H9 (cell line): ENCODE data around the gene CHL1. TPM values are rescaled to one million over a fixed set of nuclear protein-coding genes. Genes with fewer than 3 reads are reported as not detected.

Experiments
- DNase-seq: peaks from one replicate; pipeline ENCODE4 v3.0.0-alpha.2; 2017
- H2AFZ ChIP-seq: one replicate; pipeline ENCODE4 v1.6.1; 2013; ENCODE audit warnings: mild to moderate bottlenecking, low read length, control low read depth, moderate library complexity
- H2AK5ac ChIP-seq: 2 replicates; pipeline ENCODE4 v1.6.1; 2013; ENCODE audit warnings: low read length, control low read depth, mixed read lengths; ENCODE audit not compliant: insufficient read length
- H2BK120ac ChIP-seq: one replicate; pipeline ENCODE4 v1.6.1; 2013; ENCODE audit warnings: low read depth, mild to moderate bottlenecking, low read length, control low read depth, inconsistent platforms; ENCODE audit not compliant: poor library complexity, severe bottlenecking
- H2BK12ac ChIP-seq: 2 replicates; pipeline ENCODE4 v1.6.1; 2013; ENCODE audit warnings: low read length, control low read depth, mixed read lengths, low read depth; ENCODE audit not compliant: insufficient read length
- H2BK15ac ChIP-seq: 2 replicates; pipeline ENCODE4 v1.6.1; 2013; ENCODE audit warnings: low read depth, low read length, control low read depth
- H2BK20ac ChIP-seq: one replicate; pipeline ENCODE4 v1.6.1; 2013; ENCODE audit warnings: low read depth, mild to moderate bottlenecking, low read length, control low read depth, inconsistent platforms; ENCODE audit not compliant: poor library complexity, severe bottlenecking
- H2BK5ac ChIP-seq: 2 replicates; pipeline ENCODE4 v1.6.1; 2013; ENCODE audit warnings: low read length, control low read depth, mixed read lengths; ENCODE audit not compliant: insufficient read length
- H3K14ac ChIP-seq: 2 replicates; pipeline ENCODE4 v1.6.1; 2013; ENCODE audit warnings: low read length, control low read depth; ENCODE audit not compliant: insufficient read depth
- H3K18ac ChIP-seq: 2 replicates; pipeline ENCODE4 v1.6.1; 2013; ENCODE audit warnings: low read depth, mild to moderate bottlenecking, mixed read lengths, low read length, control low read depth; ENCODE audit not compliant: insufficient read length
- H3K23ac ChIP-seq: 2 replicates; pipeline ENCODE4 v1.6.1; 2013; ENCODE audit warnings: low read length, control low read depth, mixed read lengths, low read depth; ENCODE audit not compliant: insufficient read length
- H3K23me2 ChIP-seq: 2 replicates; pipeline ENCODE4 v1.6.1; 2013; ENCODE audit warnings: low read depth, mild to moderate bottlenecking, mixed read lengths, low read length, control low read depth; ENCODE audit not compliant: insufficient read length, poor library complexity, severe bottlenecking
- H3K27ac ChIP-seq: 2 replicates; pipeline ENCODE4 v1.5.1; 2013; ENCODE audit warnings: low read length, control low read depth, mixed read lengths, low read depth; ENCODE audit not compliant: insufficient read length
- H3K27me3 ChIP-seq: 2 replicates; pipeline ENCODE4 v1.6.1; 2013; ENCODE audit warnings: low read length, control low read depth, inconsistent platforms; ENCODE audit not compliant: insufficient read depth
- H3K4ac ChIP-seq: 2 replicates; pipeline ENCODE4 v1.6.1; 2013; ENCODE audit warnings: low read depth, mild to moderate bottlenecking, control low read depth, inconsistent platforms, low read length, moderate library complexity
- H3K4me1 ChIP-seq: 2 replicates; pipeline ENCODE4 v1.6.1; 2013; ENCODE audit warnings: low read length, control low read depth, inconsistent platforms; ENCODE audit not compliant: insufficient read depth
- H3K4me2 ChIP-seq: 2 replicates; pipeline ENCODE4 v1.6.1; 2013; ENCODE audit warnings: low read length, control low read depth, mixed read lengths; ENCODE audit not compliant: insufficient read length, insufficient read depth
- H3K56ac ChIP-seq: 2 replicates; pipeline ENCODE4 v1.6.1; 2013; ENCODE audit warnings: low read depth, mild to moderate bottlenecking, mixed read lengths, low read length, control low read depth; ENCODE audit not compliant: insufficient read length
- H3K79me1 ChIP-seq: 2 replicates; pipeline ENCODE4 v1.6.1; 2013; ENCODE audit warnings: low read depth, mild to moderate bottlenecking, moderate library complexity, low read length, control low read depth, inconsistent platforms; ENCODE audit not compliant: insufficient read depth, poor library complexity, severe bottlenecking
- H3K79me2 ChIP-seq: 2 replicates; pipeline ENCODE4 v1.6.1; 2013; ENCODE audit warnings: low read length, control low read depth, inconsistent platforms; ENCODE audit not compliant: insufficient read depth
- H3K9ac ChIP-seq: 2 replicates; pipeline ENCODE4 v1.6.1; 2013; ENCODE audit warnings: low read length, control low read depth, mixed read lengths; ENCODE audit not compliant: insufficient read length; ENCODE audit errors: extremely low read depth
- H3K9me3 ChIP-seq: one replicate; pipeline ENCODE4 v1.6.1; 2013; ENCODE audit warnings: low read depth, low read length, inconsistent platforms; ENCODE audit not compliant: control insufficient read depth
- H3T11ph ChIP-seq: one replicate; pipeline ENCODE4 v1.6.1; 2013; ENCODE audit warnings: mild to moderate bottlenecking, low read length, control low read depth, inconsistent platforms
- H4K20me1 ChIP-seq: one replicate; pipeline ENCODE4 v1.6.1; 2013; ENCODE audit not compliant: control insufficient read depth, insufficient read length, insufficient read depth
- H4K5ac ChIP-seq: 2 replicates; pipeline ENCODE4 v1.6.1; 2013; ENCODE audit warnings: low read depth, mild to moderate bottlenecking, mixed read lengths, low read length, control low read depth; ENCODE audit not compliant: insufficient read length
- H4K8ac ChIP-seq: replicated peaks from 2 replicates; pipeline ENCODE4 v1.6.1; 2013; ENCODE audit warnings: low read length, control low read depth, mixed read lengths, low read depth; ENCODE audit not compliant: insufficient read length
- H4K91ac ChIP-seq: 2 replicates; pipeline ENCODE4 v1.6.1; 2013; ENCODE audit warnings: low read depth, mild to moderate bottlenecking, moderate library complexity, mixed read lengths, low read length, control low read depth; ENCODE audit not compliant: insufficient read length
- H3K27ac Mint-ChIP-seq, 3 experiments: 2 replicates in 2 of 3; 3 replicates in 1 of 3; pipeline ENCODE4 v1.8.0; 2020 to 2021; ENCODE audit warnings: mixed read lengths in 3 of 3, mild to moderate bottlenecking in 1 of 3, moderate library complexity in 1 of 3
- H3K27me3 Mint-ChIP-seq: 2 replicates; pipeline ENCODE4 v1.8.0; 2021; ENCODE audit warnings: low read depth, mild to moderate bottlenecking, moderate library complexity, mixed read lengths
- H3K36me3 Mint-ChIP-seq, 3 experiments: 2 replicates in 2 of 3; 3 replicates in 1 of 3; pipeline ENCODE4 v1.8.0; 2020 to 2021; ENCODE audit warnings: low read depth in 3 of 3, mixed read lengths in 3 of 3; ENCODE audit not compliant: insufficient read depth in 1 of 3
- H3K4me1 Mint-ChIP-seq, 2 experiments: 2 replicates each; pipeline ENCODE4 v1.8.0; 2020; ENCODE audit warnings: mixed read lengths in 2 of 2
- H3K4me3 Mint-ChIP-seq, 2 experiments: 2 replicates in 1 of 2; 3 replicates in 1 of 2; pipeline ENCODE4 v1.8.0; 2020 to 2021; ENCODE audit warnings: mild to moderate bottlenecking in 2 of 2, mixed read lengths in 2 of 2, moderate library complexity in 1 of 2
- H3K9me3 Mint-ChIP-seq, 2 experiments: 2 replicates in 1 of 2; 3 replicates in 1 of 2; pipeline ENCODE4 v1.8.0; 2020; ENCODE audit warnings: mild to moderate bottlenecking in 2 of 2, mixed read lengths in 2 of 2, moderate library complexity in 1 of 2
- total RNA-seq: library from RNA; stranded (reverse); gene quantifications from 2 replicates; pipeline ENCODE4 v1.2.1, GENCODE V29; 2021
- TF ChIP-seq, protein P1 (sequence below): fragments of 200-600 bp; sonication (generic); conservative IDR thresholded peaks from 3 replicates; pipeline ENCODE4 v1.8.0; 2021; ENCODE audit warnings: antibody characterized with exemption, mild to moderate bottlenecking

The CHL1 gene
- total RNA-seq, 1 experiment from 2014 or later, result not detected

DNA sequence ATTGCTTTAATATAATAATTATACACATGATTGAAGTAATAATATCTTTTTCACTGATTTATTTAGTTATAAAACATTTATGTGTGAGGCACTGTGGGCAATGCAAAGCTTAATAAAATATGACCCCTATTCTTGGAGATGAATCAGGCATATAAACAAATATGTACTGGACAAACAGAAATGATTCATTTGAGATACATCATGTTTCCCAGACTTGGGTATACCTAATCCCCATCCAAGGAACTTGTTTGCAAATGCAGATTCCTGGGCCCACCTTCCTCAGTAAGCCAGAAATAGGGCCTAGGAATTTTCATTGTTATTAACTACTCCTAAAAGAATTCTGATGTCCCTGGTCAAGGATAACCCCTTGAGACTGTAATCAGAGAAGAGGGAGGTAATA lies 184.2 kb downstream of the CHL1 start:
- H2BK120ac ChIP-seq, result no peak overlapping the region
- no peak overlapping the region for H2BK12ac ChIP-seq
- no peak overlapping the region for H3K27ac ChIP-seq
- no peak overlapping the region for H2BK20ac ChIP-seq
- no peak overlapping the region for H3K18ac ChIP-seq
- H3K79me2 ChIP-seq, result no peaks in the 10 kb centered on the region
- no peaks in the 10 kb centered on the region for H3K9me3 ChIP-seq
- H2AK5ac ChIP-seq, result no peak overlapping the region
- H2BK5ac ChIP-seq, result no peak overlapping the region
- DNase-seq, result no peak
- TF ChIP-seq, protein P1, sequence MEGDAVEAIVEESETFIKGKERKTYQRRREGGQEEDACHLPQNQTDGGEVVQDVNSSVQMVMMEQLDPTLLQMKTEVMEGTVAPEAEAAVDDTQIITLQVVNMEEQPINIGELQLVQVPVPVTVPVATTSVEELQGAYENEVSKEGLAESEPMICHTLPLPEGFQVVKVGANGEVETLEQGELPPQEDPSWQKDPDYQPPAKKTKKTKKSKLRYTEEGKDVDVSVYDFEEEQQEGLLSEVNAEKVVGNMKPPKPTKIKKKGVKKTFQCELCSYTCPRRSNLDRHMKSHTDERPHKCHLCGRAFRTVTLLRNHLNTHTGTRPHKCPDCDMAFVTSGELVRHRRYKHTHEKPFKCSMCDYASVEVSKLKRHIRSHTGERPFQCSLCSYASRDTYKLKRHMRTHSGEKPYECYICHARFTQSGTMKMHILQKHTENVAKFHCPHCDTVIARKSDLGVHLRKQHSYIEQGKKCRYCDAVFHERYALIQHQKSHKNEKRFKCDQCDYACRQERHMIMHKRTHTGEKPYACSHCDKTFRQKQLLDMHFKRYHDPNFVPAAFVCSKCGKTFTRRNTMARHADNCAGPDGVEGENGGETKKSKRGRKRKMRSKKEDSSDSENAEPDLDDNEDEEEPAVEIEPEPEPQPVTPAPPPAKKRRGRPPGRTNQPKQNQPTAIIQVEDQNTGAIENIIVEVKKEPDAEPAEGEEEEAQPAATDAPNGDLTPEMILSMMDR, result no peak
- H3K27me3 Mint-ChIP-seq, result peaks cover 5% of the 10 kb centered on the region
- H3K4me1 Mint-ChIP-seq, result 0 out of 4 replicates have a peak, but pooled peaks cover 0 to 3% of the 10 kb centered on the region in 2 experiments
- H3K9ac ChIP-seq, result no peak overlapping the region
- no peaks in the 10 kb centered on the region for H3K27me3 ChIP-seq
- no peaks in the 10 kb centered on the region for H3K9me3 Mint-ChIP-seq
- no peak overlapping the region for H3K4ac ChIP-seq
- H3T11ph ChIP-seq, result no peak overlapping the region
- H3K14ac ChIP-seq, result no peak overlapping the region
- H4K5ac ChIP-seq, result no peak overlapping the region
- H4K8ac ChIP-seq, result no peak overlapping the region
- H3K56ac ChIP-seq, result no peak overlapping the region
- no peak overlapping the region for H3K23ac ChIP-seq
- H3K4me3 Mint-ChIP-seq, result no peak overlapping the region
- H3K4me2 ChIP-seq, result no peak overlapping the region
- H3K36me3 Mint-ChIP-seq, result no peaks in the 10 kb centered on the region
- H2AFZ ChIP-seq, result no peak overlapping the region
- H2BK15ac ChIP-seq, result no peak overlapping the region
- H3K23me2 ChIP-seq, result no peaks in the 10 kb centered on the region
- no peak overlapping the region for H4K91ac ChIP-seq
- no peak overlapping the region for H3K27ac Mint-ChIP-seq
- H3K4me1 ChIP-seq, result no peaks in the 10 kb centered on the region
- no peaks in the 10 kb centered on the region for H4K20me1 ChIP-seq
- H3K79me1 ChIP-seq, result no peaks in the 10 kb centered on the region
